ENCODE measurements around the gene CPXM1. TPM values are rescaled to one million over a fixed set of nuclear protein-coding genes. Genes with fewer than 3 reads are reported as not detected.
A peak's percentile ranks its signal among the peaks of the same experiment; 100 is the strongest.

CPXM1 gene
- total and polyA plus RNA-seq, 10 of the 15 experiments (the other 5 are each of a cell fraction or from before 2014, with no cell fraction given) = 0.22 to 3.9 (median 0.63) TPM; not detected in 2

DNA sequence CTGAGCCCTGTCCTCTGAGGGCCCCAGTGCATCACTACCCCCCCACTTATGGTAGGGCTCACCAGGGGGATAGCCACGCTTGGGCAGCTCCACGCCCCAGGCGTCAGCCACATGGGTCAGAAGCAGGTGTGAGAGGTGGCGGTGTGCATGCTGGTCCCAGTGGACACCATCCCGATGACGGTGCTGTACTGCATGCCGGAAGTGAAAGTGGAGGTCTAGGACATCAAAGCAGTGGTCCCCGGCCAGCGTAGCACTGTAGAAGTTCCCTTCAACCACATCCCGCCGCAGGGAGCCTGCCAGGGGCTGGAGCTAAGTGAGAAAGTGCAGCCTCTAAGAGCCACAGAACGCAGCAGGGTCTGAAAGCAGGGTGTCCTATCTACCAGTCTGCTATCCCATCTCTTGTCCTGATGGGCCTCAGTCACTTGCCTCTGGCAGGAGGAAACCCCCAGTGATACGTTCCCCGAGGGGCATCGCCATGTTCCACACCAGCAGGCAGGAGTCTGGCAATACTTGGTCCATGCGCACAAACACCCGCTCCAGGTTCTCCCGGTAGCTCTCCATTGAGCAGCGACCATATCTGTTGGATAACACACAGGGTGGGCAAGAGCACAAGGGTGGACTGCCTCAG lies 37.9 kb upstream of the CPXM1 start:
- SMC1A ChIA-PET (ENCODE audit: uncharacterized antibody, unreplicated experiment) = interaction anchor here (1.2 kb wide), 1 partner anchor 11 kb away, joined by 3 read pairs; no protein-coding TSS in a partner anchor
- in situ Hi-C loops (cut with MboI) = no loop called here
- intact Hi-C loops (cut with micrococcal nuclease; ENCODE audit: unreplicated experiment) = no loop called here
- Histone ChIP-seq H3K4me2 (ENCODE audit: control insufficient read depth, insufficient read depth) (peak overlapping the region; percentile 10), H3K27me3 (replicated peaks in 1 of 2; ENCODE audit: control insufficient read depth in 2 of 2, insufficient read depth in 2 of 2, low read length in 1 of 2) (no peaks in the 10 kb centered on the region), H3K79me2 (ENCODE audit: control insufficient read depth, insufficient read depth, low read length) (peaks cover 6% of the 10 kb centered on the region; the same call in 1 of the 2 replicates), H3K9ac (ENCODE audit: control insufficient read depth, insufficient read depth, low read length) (no peak overlapping the region), H3K4me1 (ENCODE audit: control insufficient read depth, insufficient read depth, low read length) (peaks cover 14% of the 10 kb centered on the region), H3K9me3 (replicated peaks; ENCODE audit: control insufficient read depth, insufficient read depth, low read length) (no peaks in the 10 kb centered on the region), H4K20me1 (ENCODE audit: control insufficient read depth, insufficient read depth) (no peaks in the 10 kb centered on the region), H3K4me3 (no peak overlapping the region), H3K36me3 (ENCODE audit: control insufficient read depth in 2 of 2, insufficient read depth in 2 of 2, low read length in 1 of 2) (no peaks in the 10 kb centered on the region), H2AFZ (ENCODE audit: control insufficient read depth, low read depth, low read length) (no peak overlapping the region), H3K27ac (ENCODE audit: control insufficient read depth, insufficient read depth) (no peak overlapping the region)
- no peak for TF ChIP-seq WRNIP1 (IDR thresholded peaks at IDR 0.05; ENCODE audit: borderline replicate concordance, low read depth, low read length)
- TF ChIP-seq NR2F1 (conservative IDR thresholded peaks at IDR 0.05) = peak; percentile 80
- TF ChIP-seq RAD51 (IDR thresholded peaks at IDR 0.05) = no peak
- TF ChIP-seq CHD4 (IDR thresholded peaks at IDR 0.05) = no peak
- 0 out of 2 replicates have a peak, but pooled peaks have one; percentile 24 for TF ChIP-seq CREB1 (IDR thresholded peaks at IDR 0.05; ENCODE audit: low read depth)
- TF ChIP-seq EED (IDR thresholded peaks at IDR 0.05; ENCODE audit: low read depth) = peak; percentile 48; the same call in 1 of the 2 replicates
- peak; percentile 12 to 79; a peak in 2 of 4 replicates for TF ChIP-seq BHLHE40 (IDR thresholded peaks at IDR 0.05; ENCODE audit: borderline replicate concordance in 1 of 2, low read depth in 2 of 2, low read length in 1 of 2)
- TF ChIP-seq BCL11A (IDR thresholded peaks at IDR 0.05; ENCODE audit: low read depth, low read length) = peak; percentile 33; the same call in 1 of the 2 replicates
- 0 out of 2 replicates have a peak, but pooled peaks have one; percentile 5 for TF ChIP-seq IRF4 (IDR thresholded peaks at IDR 0.05; ENCODE audit: low read depth, low read length)
- TF ChIP-seq TCF7 (IDR thresholded peaks at IDR 0.05; ENCODE audit: borderline replicate concordance) = peak; percentile 87
- peak; percentile 36; the same call in 1 of the 2 replicates for TF ChIP-seq CHD2 (IDR thresholded peaks at IDR 0.05; ENCODE audit: borderline replicate concordance, low read depth, low read length)
- TF ChIP-seq SPI1 (IDR thresholded peaks at IDR 0.05; ENCODE audit: borderline replicate concordance, insufficient read depth, low read depth, low read length) = peak; percentile 42; the same call in 1 of the 2 replicates
- TF ChIP-seq IKZF1 (conservative IDR thresholded peaks at IDR 0.05) = peak; percentile 78
- peak; percentile 40 to 49; a peak in 2 of 4 replicates for TF ChIP-seq IKZF2 (IDR thresholded peaks at IDR 0.05)
- 0 out of 2 replicates have a peak, but pooled peaks have one; percentile 15 for TF ChIP-seq ATF7 (IDR thresholded peaks at IDR 0.05; ENCODE audit: low read depth)
- TF ChIP-seq TARDBP (IDR thresholded peaks at IDR 0.05; ENCODE audit: borderline replicate concordance) = no peak
- peak; percentile 49 for TF ChIP-seq MEF2B (IDR thresholded peaks at IDR 0.05; ENCODE audit: partially characterized antibody, poor library complexity, severe bottlenecking)
- 0 out of 2 replicates have a peak, but pooled peaks have one; percentile 31 for TF ChIP-seq GABPA (IDR thresholded peaks at IDR 0.05; ENCODE audit: low read depth)
- TF ChIP-seq PAX5 (IDR thresholded peaks at IDR 0.05; ENCODE audit: borderline replicate concordance, low read depth, low read length) = peak; percentile 88; the same call in 1 of the 2 replicates
- TF ChIP-seq RUNX3 (IDR thresholded peaks at IDR 0.05; ENCODE audit: low read length) = peak; percentile 89
- 0 out of 2 replicates have a peak, but pooled peaks have one; percentile 16 for TF ChIP-seq TCF12 (IDR thresholded peaks at IDR 0.05; ENCODE audit: low read depth, low read length)
- peak; percentile 38; the same call in 1 of the 2 replicates for TF ChIP-seq DPF2 (IDR thresholded peaks at IDR 0.05)
- TF ChIP-seq JUNB (IDR thresholded peaks at IDR 0.05) = no peak
- BruUV-seq (replicated peaks) = no TSS peak
- POLR2A ChIA-PET = interaction anchor here (0.6 kb wide), 1 partner anchor 364 kb away, joined by 4 read pairs; no protein-coding TSS in a partner anchor
- RAD21 ChIA-PET (ENCODE audit: unreplicated experiment) = no interaction called here
- 73% methylated on average over 19 of the region's 19 CpGs for WGBS (ENCODE audit: insufficient coverage, insufficient replicate concordance, low lambda C conversion rate, missing lambda C conversion rate)
- CTCF ChIA-PET = interaction anchor here (0.5 kb wide), 1 partner anchor 308 kb away, joined by 4 read pairs; no protein-coding TSS in a partner anchor
- ATAC-seq (peak; percentile 65), DNase-seq (ENCODE audit: low read depth, low spot score) (peak; percentile 34), FAIRE-seq (no peak)
